HepG2 (cell line): ENCODE data around the gene SLC48A1. TPM values are rescaled to one million over a fixed set of nuclear protein-coding genes. Genes with fewer than 3 reads are reported as not detected.

Source experiments
- ATAC-seq: fragments of 200-7000 bp; cut with Tn5 transposase; 3 replicates; pipeline ENCODE4 v1.9.1; 2020; ENCODE audit warnings: mild to moderate bottlenecking, moderate library complexity
- BruUV-seq: library from RNA; stranded (reverse); fragments of 400-500 nt; replicated peaks from 2 replicates; lab custom pipeline; 2021; lab: Mats Ljungman, UMichigan
- CTCF ChIA-PET: fragments of 300-600 bp; formaldehyde crosslinking; extraction: SDS; loops from one replicate; lab custom pipeline; 2021; ENCODE audit warnings: low total read pairs, inconsistent platforms, low intra/inter-chr PET ratio; lab: Yijun Ruan, JAX
- POLR2A ChIA-PET: fragments of 350-600 bp; sonication (Branson Sonifier 250); formaldehyde crosslinking; loops from one replicate; lab custom pipeline; 2020; ENCODE audit warnings: antibody characterized with exemption, inconsistent platforms; lab: Yijun Ruan, JAX
- DNase-seq: peaks from one replicate; pipeline ENCODE4 v3.0.0-alpha.2; 2015; ENCODE audit warnings: low spot score
- FAIRE-seq: peaks from 3 replicates; lab custom pipeline; 2011; peaks lifted over from hg19 to GRCh38; lab: Jason Lieb, UNC
- H2AFZ ChIP-seq: one replicate; pipeline ENCODE4 v1.6.1; 2011; ENCODE audit warnings: low read length, inconsistent platforms
- H3K27ac ChIP-seq: fragments of 300-600 bp; 3 replicates; pipeline ENCODE4 v1.8.0; 2011; ENCODE audit warnings: mixed run types, mild to moderate bottlenecking, mixed read lengths, low read length, inconsistent platforms; ENCODE audit not compliant: insufficient read depth; ENCODE audit errors: extremely low read length
- H3K27me3 ChIP-seq, 2 experiments: fragments of 200-600 bp in 1 of 2; 2 replicates in 1 of 2; 3 replicates in 1 of 2; pipeline versions ENCODE4 v1.6.0 to v1.8.0; 2011; ENCODE audit warnings: low read length in 2 of 2, mild to moderate bottlenecking in 2 of 2, moderate library complexity in 2 of 2, inconsistent platforms in 1 of 2; ENCODE audit not compliant: insufficient read depth in 2 of 2, control insufficient read depth in 1 of 2
- H3K36me3 ChIP-seq, 2 experiments: fragments of 200-600 bp in 1 of 2; replicated peaks in 1 of 2; 2 replicates in 1 of 2; 3 replicates in 1 of 2; pipeline versions ENCODE4 v1.5.1 to v1.8.0; 2011; ENCODE audit warnings: low read length in 2 of 2, inconsistent platforms in 1 of 2; ENCODE audit not compliant: insufficient read depth in 2 of 2, control insufficient read depth in 1 of 2
- H3K4me1 ChIP-seq: 2 replicates; pipeline ENCODE4 v1.5.1; 2012; ENCODE audit warnings: low read length, inconsistent platforms; ENCODE audit not compliant: insufficient read depth
- H3K4me2 ChIP-seq: 2 replicates; pipeline ENCODE4 v1.6.0; 2011; ENCODE audit warnings: low read depth, low read length, inconsistent platforms
- H3K4me3 ChIP-seq, 3 experiments: fragments of 200-600 bp in 1 of 3; sonication (generic), shearing (Covaris generic) in 1 of 3; replicated peaks in 1 of 3; 2 replicates each; pipeline ENCODE4 v1.5.1; 2011 to 2016; ENCODE audit warnings: low read length in 3 of 3, inconsistent platforms in 2 of 3, low read depth in 2 of 3, mild to moderate bottlenecking in 2 of 3, control low read depth in 1 of 3, mixed read lengths in 1 of 3; ENCODE audit not compliant: insufficient read depth in 1 of 3
- H3K79me2 ChIP-seq: one replicate; pipeline ENCODE4 v1.6.1; 2011; ENCODE audit warnings: low read length, inconsistent platforms; ENCODE audit not compliant: insufficient read depth
- H3K9ac ChIP-seq: 2 replicates; pipeline ENCODE4 v1.6.0; 2011; ENCODE audit warnings: mild to moderate bottlenecking, low read depth, low read length, inconsistent platforms; ENCODE audit not compliant: insufficient read depth
- H3K9me3 ChIP-seq: 2 replicates; pipeline ENCODE4 v1.5.1; 2012; ENCODE audit warnings: mild to moderate bottlenecking, low read length
- H4K20me1 ChIP-seq: 2 replicates; pipeline ENCODE4 v1.6.0; 2011; ENCODE audit warnings: inconsistent platforms, mild to moderate bottlenecking, low read length, moderate library complexity; ENCODE audit not compliant: insufficient read depth
- CENPX ChIP-seq: sonication (generic); formaldehyde crosslinking; IDR thresholded peaks from 2 replicates; pipeline ENCODE4 v1.9.0; 2021; ENCODE audit warnings: mild to moderate bottlenecking, missing genetic modification reagents, moderate library complexity
- CREM ChIP-seq, 2 experiments: sonication (generic) in 1 of 2; formaldehyde crosslinking in 1 of 2; IDR thresholded peaks; 2 replicates each; pipeline versions ENCODE4 v1.4.0 to v1.6.1; 2016 to 2020; ENCODE audit warnings: antibody characterized with exemption in 1 of 2, mild to moderate bottlenecking in 1 of 2, missing genetic modification reagents in 1 of 2
- HOXA9 ChIP-seq: sonication (generic); formaldehyde crosslinking; IDR thresholded peaks from 2 replicates; pipeline ENCODE4 v1.8.1; 2022; ENCODE audit warnings: missing genetic modification reagents, mild to moderate bottlenecking, moderate library complexity, borderline replicate concordance
- KAT8 ChIP-seq: IDR thresholded peaks from 2 replicates; pipeline ENCODE4 v1.6.1; 2016; ENCODE audit warnings: missing genetic modification reagents, missing compliant biosample characterization
- KDM4B ChIP-seq: sonication (generic); formaldehyde crosslinking; IDR thresholded peaks from 2 replicates; pipeline ENCODE4 v1.4.0; 2020; ENCODE audit warnings: missing genetic modification reagents
- ZFY ChIP-seq: sonication (generic); formaldehyde crosslinking; IDR thresholded peaks from 2 replicates; pipeline ENCODE4 v1.4.0; 2020; ENCODE audit warnings: missing genetic modification reagents
- ZNF282 ChIP-seq: fragments of 450-650 bp; IDR thresholded peaks from 2 replicates; pipeline ENCODE4 v1.6.1; 2018; ENCODE audit not compliant: partially characterized antibody
- ZNF607 ChIP-seq: sonication (generic); formaldehyde crosslinking; IDR thresholded peaks from 2 replicates; pipeline ENCODE4 v1.5.1; 2020; ENCODE audit warnings: missing genetic modification reagents, mild to moderate bottlenecking, borderline replicate concordance
- ZZZ3 ChIP-seq: sonication (generic); formaldehyde crosslinking; IDR thresholded peaks from 2 replicates; pipeline ENCODE4 v1.4.0; 2020; ENCODE audit warnings: missing genetic modification reagents, mild to moderate bottlenecking, borderline replicate concordance
- WGBS: methylation state at CpG from one replicate; pipeline ENCODE4 v1.1.6; 2017; ENCODE audit warnings: low lambda C conversion rate; 5-methylcytosine and 5-hydroxymethylcytosine counted together
- in situ Hi-C: cut with HindIII; loops from 2 replicates; pipeline ENCODE4 v1.10.0; 2017; ENCODE audit warnings: low pct_unique_long_range_greater_than_20kb; ENCODE audit not compliant: extremely low pct_ligation_motif_present
- intact Hi-C: fragments of 100-400 bp; cut with micrococcal nuclease; formaldehyde crosslinking; loops from one replicate; pipeline ENCODE4 v1.10.0; 2022; ENCODE audit not compliant: unreplicated experiment
- polyA plus RNA-seq, 8 experiments: library from polyadenylated mRNA; depleted of rRNA in 3 of 8; stranded (reverse) in 7 of 8; unstranded in 1 of 8; fragments of >200 nt; fragmentation: Illumina TruSeq in 4 of 8; extraction: Trizol in 4 of 8; gene quantifications; 2 replicates each; pipeline versions ENCODE4 v1.2.1 to v1.2.3, GENCODE V29; 2011 to 2016; ENCODE audit warnings: low read depth in 4 of 8, missing spikeins in 1 of 8, mixed read lengths in 1 of 8; ENCODE audit not compliant: insufficient read depth in 1 of 8
- total RNA-seq, 5 experiments: library from RNA; depleted of rRNA; stranded (reverse); fragments of >200 nt; fragmentation: Illumina TruSeq; extraction: Trizol; gene quantifications; 2 replicates each; pipeline ENCODE4 v1.2.3, GENCODE V29; 2016; ENCODE audit warnings: low read depth in 1 of 5
- TF ChIP-seq, protein P1 (sequence below): sonication (generic); formaldehyde crosslinking; IDR thresholded peaks from 2 replicates; pipeline ENCODE4 v1.5.1; 2020; ENCODE audit warnings: mild to moderate bottlenecking, moderate library complexity, missing genetic modification reagents
- TF ChIP-seq, protein P2 (sequence below): sonication (generic); formaldehyde crosslinking; IDR thresholded peaks from 2 replicates; pipeline ENCODE4 v1.4.0; 2020; ENCODE audit warnings: missing genetic modification reagents

Gene SLC48A1
- total and polyA plus RNA-seq, 2 of the 13 experiments (the other 11 are each of a cell fraction or from before 2014, with no cell fraction given): 2.2 to 3.7 TPM

DNA sequence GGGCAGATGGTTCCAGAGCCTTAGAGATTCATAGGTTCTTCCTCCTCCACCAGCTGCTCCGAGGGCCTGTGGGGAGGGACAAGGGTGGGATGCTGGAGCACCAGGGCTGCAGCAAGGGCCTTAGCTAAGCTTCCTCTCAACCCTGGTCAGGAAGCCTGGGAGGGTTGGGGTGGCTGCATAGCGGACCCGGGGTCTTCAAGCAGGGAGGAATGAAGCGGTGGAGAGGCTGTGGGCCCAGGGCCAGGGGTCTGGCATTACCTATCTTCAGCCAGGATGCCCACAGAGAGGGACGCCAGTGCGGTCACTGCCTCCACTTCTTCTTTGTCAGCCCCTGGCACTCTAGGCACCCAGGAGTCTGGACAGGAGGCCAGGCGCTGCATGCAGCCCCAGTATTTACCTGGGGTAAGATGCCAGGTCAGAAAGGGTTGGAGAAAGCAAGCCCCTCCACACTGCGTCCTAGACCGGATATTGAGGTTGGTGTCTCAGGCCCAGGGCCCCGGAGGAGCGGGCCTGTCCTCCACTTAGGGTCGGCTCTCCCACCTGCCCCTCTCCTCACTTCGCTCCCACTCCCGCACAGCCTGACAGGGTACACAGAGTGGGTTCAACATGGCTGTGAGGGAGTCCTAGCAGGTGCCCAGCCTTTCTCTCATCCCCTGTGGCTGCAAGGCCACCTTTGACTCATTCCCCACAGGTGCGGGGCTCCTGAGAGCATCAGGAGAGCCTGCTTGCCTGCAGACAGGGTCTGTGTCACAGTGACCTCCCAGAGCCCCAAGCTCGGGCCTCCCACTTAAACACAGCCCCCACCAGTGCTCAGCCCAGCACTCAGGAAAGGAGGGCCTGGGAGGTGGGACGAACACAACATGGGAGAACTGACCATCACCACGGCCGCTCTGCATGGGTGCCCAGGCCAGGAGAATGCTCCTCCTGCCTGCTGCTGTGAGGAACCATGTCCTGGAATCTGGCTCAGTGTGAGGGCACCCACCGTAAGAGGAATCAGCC lies 11.1 kb downstream of the SLC48A1 start (continued):
- TF ChIP-seq KAT8 (CRISPR knock-in tag) (no peak), ZZZ3 (CRISPR knock-in tag) (no peak), CREM (IDR thresholded peaks at IDR 0.05) (no peak), CREM (CRISPR knock-in tag; IDR thresholded peaks at IDR 0.05) (no peak)

DNA sequence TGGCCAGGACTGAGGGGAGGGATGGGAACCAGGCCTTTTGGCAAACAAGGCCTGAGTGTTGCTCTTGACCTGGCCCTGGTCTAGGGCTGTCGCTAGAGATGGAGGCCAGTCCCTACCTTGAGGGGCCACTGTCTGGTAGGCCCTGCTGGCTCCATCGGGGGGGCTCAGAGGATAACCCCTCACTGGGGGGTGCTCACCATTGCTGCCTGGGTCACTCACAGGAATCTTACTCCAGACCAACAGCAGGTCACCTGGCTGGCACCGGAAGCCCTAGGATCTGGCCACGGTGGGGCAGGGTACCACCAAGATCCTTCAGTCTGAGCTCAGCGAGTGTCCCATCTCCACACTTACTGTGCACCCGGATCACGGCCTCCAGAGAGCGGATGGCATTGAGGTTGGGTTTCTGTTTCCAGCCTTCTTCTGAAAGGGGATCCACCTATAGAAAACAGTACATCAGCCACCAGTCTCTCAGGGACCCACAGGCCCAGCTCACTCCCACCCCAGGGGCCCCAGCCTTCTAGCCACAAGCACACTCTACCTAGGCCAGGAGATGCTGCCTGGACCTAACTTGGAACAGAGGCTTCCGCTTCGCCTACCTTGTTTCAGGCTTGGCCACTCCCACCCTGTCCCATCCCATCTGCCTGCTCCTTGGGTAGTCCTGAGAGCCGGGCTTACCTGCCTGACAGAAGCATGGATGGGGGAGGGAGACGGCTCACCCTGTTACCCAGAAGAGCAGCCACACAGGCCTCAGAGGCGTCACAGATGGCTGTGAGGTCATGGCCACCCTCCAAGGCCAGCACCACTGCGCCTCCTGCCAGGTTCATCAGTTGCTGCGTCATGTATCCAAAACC lies 12.2 kb downstream of the SLC48A1 start:
- no peaks in the 10 kb centered on the region for H4K20me1 ChIP-seq
- no TSS peak for BruUV-seq
- CTCF ChIA-PET: no interaction called here
- peaks cover 12 to 13% of the 10 kb centered on the region in 2 experiments; a peak in 3 of 5 replicates for H3K36me3 ChIP-seq
- intact Hi-C loops (no loop called here), in situ Hi-C loops (loop anchor here (5.0 kb wide), 1 partner anchor 52 kb away; no protein-coding TSS in a partner anchor)
- no peak overlapping the region for H3K27ac ChIP-seq
- no peak overlapping the region for H2AFZ ChIP-seq
- H3K79me2 ChIP-seq: no peaks in the 10 kb centered on the region
- no peaks in the 10 kb centered on the region for H3K4me1 ChIP-seq
- ATAC-seq (no peak), FAIRE-seq (no peak), DNase-seq (no peak)
- H3K4me2 ChIP-seq: no peak overlapping the region
- H3K27me3 ChIP-seq: no peaks in the 10 kb centered on the region
- H3K4me3 ChIP-seq: no peak overlapping the region
- POLR2A ChIA-PET: no interaction called here
- no peak overlapping the region for H3K9ac ChIP-seq
- WGBS: 93% methylated on average over 10 of the region's 15 CpGs
- no peaks in the 10 kb centered on the region for H3K9me3 ChIP-seq
- TF ChIP-seq, protein P1, sequence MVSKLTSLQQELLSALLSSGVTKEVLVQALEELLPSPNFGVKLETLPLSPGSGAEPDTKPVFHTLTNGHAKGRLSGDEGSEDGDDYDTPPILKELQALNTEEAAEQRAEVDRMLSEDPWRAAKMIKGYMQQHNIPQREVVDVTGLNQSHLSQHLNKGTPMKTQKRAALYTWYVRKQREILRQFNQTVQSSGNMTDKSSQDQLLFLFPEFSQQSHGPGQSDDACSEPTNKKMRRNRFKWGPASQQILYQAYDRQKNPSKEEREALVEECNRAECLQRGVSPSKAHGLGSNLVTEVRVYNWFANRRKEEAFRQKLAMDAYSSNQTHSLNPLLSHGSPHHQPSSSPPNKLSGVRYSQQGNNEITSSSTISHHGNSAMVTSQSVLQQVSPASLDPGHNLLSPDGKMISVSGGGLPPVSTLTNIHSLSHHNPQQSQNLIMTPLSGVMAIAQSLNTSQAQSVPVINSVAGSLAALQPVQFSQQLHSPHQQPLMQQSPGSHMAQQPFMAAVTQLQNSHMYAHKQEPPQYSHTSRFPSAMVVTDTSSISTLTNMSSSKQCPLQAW: no peak
- TF ChIP-seq, protein P2, sequence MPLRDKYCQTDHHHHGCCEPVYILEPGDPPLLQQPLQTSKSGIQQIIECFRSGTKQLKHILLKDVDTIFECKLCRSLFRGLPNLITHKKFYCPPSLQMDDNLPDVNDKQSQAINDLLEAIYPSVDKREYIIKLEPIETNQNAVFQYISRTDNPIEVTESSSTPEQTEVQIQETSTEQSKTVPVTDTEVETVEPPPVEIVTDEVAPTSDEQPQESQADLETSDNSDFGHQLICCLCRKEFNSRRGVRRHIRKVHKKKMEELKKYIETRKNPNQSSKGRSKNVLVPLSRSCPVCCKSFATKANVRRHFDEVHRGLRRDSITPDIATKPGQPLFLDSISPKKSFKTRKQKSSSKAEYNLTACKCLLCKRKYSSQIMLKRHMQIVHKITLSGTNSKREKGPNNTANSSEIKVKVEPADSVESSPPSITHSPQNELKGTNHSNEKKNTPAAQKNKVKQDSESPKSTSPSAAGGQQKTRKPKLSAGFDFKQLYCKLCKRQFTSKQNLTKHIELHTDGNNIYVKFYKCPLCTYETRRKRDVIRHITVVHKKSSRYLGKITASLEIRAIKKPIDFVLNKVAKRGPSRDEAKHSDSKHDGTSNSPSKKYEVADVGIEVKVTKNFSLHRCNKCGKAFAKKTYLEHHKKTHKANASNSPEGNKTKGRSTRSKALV (CRISPR knock-in tag): no peak
- TF ChIP-seq KDM4B (CRISPR knock-in tag): no peak
- TF ChIP-seq ZNF282: no peak
- TF ChIP-seq ZNF607: no peak
- TF ChIP-seq CENPX: no peak
- no peak for TF ChIP-seq ZFY (CRISPR knock-in tag)
- no peak for TF ChIP-seq HOXA9
